GM18520 (cell line): ENCODE results near the gene HS3ST4.
"Not testable (repeated sequence)": the region's sequence is repeated elsewhere in the genome, so short reads cannot be mapped to it uniquely, and the experiment has no call there.

Source experiments
- ATAC-seq: cut with Tn5 transposase; IDR thresholded peaks from one replicate; pipeline ENCODE4 v1.9.1; 2021; ENCODE audit not compliant: unreplicated experiment

HS3ST4 gene

GRCh38 chr16:25730396-25730795 is 38.6 kb downstream of the HS3ST4 start:
- no peak for ATAC-seq

GRCh38 chr16:25734430-25735385 is 42.9 kb downstream of the HS3ST4 start:
- no peak for ATAC-seq

GRCh38 chr16:25735645-25736044 is 43.9 kb downstream of the HS3ST4 start:
- ATAC-seq: no peak

GRCh38 chr16:25747160-25747758 is 55.5 kb downstream of the HS3ST4 start:
- no peak for ATAC-seq

- ATAC-seq: no peak
Observed at GRCh38 chr16:25748092-25748654, 56.4 kb downstream of the HS3ST4 start.

GRCh38 chr16:25750488-25751216 is 58.9 kb downstream of the HS3ST4 start:
- no peak for ATAC-seq

- ATAC-seq: no peak
Observed at GRCh38 chr16:25751230-25751835, 59.6 kb downstream of the HS3ST4 start.

- no peak for ATAC-seq
Observed at GRCh38 chr16:25764466-25764865, 72.7 kb downstream of the HS3ST4 start.

- no peak for ATAC-seq
Observed at GRCh38 chr16:25771216-25771615, 79.5 kb downstream of the HS3ST4 start.

- no peak for ATAC-seq
Observed at GRCh38 chr16:25771812-25772568, 80.2 kb downstream of the HS3ST4 start.

GRCh38 chr16:25776214-25776613 is 84.5 kb downstream of the HS3ST4 start:
- not testable (repeated sequence) for ATAC-seq

GRCh38 chr16:25783226-25783625 is 91.5 kb downstream of the HS3ST4 start:
- no peak for ATAC-seq

- ATAC-seq: no peak
Observed at GRCh38 chr16:25785361-25785760, 93.6 kb downstream of the HS3ST4 start.

- no peak for ATAC-seq
Observed at GRCh38 chr16:25786748-25787147, 95.0 kb downstream of the HS3ST4 start.

GRCh38 chr16:25788637-25789036 is 96.9 kb downstream of the HS3ST4 start:
- ATAC-seq: no peak

GRCh38 chr16:25796239-25796638 is 104.5 kb downstream of the HS3ST4 start:
- ATAC-seq: no peak

GRCh38 chr16:25798065-25798464 is 106.3 kb downstream of the HS3ST4 start:
- ATAC-seq: no peak

GRCh38 chr16:25799816-25800215 is 108.1 kb downstream of the HS3ST4 start:
- ATAC-seq: no peak

- no peak for ATAC-seq
Observed at GRCh38 chr16:25812215-25812614, 120.5 kb downstream of the HS3ST4 start.

GRCh38 chr16:25817295-25817694 is 125.5 kb downstream of the HS3ST4 start:
- ATAC-seq: no peak
